GM10266 (cell line): ENCODE results near the gene CFAP77.

Source experiments
- DNase-seq: peaks from one replicate; pipeline ENCODE4 v3.0.0; 2012; ENCODE audit errors: extremely low spot score
- TF ChIP-seq, protein P1 (sequence below): IDR thresholded peaks from 2 replicates; pipeline ENCODE4 v1.5.1; 2012; ENCODE audit warnings: mild to moderate bottlenecking, low read depth; ENCODE audit not compliant: control insufficient read depth, insufficient read depth; ENCODE audit errors: missing control alignments

The CFAP77 gene

DNA sequence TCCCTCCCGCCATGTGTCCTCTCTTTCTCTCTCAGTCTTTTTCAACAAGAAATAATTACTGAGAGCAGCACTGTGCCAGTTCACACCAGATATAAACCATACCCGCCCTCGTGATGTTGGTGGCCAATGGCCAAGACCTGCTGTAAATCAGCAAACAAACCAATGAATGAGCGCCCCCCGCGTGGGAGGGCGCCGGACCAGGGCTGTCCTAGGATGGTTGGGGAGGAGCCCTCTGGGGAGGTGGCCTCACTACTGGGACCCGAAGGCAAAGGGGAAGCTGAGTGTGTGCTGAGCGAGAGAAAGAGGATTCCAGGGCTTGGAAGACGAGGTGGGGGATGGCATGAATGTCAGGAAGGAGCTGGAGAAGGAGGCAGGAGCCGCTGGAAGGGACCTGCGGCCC is 121.2 kb downstream of the CFAP77 start:
- no peak for DNase-seq
- TF ChIP-seq, protein P1, sequence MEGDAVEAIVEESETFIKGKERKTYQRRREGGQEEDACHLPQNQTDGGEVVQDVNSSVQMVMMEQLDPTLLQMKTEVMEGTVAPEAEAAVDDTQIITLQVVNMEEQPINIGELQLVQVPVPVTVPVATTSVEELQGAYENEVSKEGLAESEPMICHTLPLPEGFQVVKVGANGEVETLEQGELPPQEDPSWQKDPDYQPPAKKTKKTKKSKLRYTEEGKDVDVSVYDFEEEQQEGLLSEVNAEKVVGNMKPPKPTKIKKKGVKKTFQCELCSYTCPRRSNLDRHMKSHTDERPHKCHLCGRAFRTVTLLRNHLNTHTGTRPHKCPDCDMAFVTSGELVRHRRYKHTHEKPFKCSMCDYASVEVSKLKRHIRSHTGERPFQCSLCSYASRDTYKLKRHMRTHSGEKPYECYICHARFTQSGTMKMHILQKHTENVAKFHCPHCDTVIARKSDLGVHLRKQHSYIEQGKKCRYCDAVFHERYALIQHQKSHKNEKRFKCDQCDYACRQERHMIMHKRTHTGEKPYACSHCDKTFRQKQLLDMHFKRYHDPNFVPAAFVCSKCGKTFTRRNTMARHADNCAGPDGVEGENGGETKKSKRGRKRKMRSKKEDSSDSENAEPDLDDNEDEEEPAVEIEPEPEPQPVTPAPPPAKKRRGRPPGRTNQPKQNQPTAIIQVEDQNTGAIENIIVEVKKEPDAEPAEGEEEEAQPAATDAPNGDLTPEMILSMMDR: no peak

DNA sequence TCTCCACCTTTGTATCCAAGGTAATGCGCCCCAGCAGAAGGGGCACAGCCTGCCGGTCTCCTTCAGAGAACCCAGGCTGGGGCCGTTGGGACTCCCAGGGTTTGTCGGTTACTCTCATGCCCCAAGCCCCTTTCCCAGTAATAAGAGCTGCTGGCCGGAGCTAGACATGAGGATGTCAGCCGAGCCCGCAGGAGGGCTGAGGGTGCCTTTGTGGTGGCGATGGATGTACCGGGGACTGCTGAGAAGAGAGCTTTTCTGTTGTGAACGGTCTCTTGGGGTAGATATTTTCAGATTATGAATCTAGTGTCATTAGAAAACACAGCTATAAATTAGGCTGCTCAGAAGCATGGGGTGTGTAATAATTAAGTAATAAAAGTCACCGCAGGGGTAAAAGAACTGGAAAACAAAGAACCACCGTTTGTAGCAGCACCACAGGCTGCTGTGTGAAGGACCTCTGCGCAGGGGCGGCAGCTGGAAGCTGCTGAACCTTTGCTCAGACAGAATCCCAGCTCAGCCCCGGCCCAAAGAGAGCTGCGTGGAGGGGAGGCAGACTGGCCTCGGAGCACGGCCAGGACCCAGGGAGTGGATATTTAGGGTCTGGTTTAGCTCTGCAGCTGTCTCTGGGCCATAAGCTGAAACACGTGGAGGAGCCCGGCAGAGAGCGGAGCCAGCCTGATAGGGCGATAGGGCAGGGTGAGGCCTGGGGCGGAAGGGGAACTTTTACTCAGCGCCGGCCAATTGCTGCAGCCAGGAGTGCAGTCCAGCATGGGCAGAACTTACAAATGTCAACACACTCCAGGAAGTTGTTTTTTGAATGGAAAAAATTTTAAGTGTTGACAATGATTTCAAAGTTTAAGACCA is 121.9 kb downstream of the CFAP77 start:
- TF ChIP-seq, protein P1: no peak

DNA sequence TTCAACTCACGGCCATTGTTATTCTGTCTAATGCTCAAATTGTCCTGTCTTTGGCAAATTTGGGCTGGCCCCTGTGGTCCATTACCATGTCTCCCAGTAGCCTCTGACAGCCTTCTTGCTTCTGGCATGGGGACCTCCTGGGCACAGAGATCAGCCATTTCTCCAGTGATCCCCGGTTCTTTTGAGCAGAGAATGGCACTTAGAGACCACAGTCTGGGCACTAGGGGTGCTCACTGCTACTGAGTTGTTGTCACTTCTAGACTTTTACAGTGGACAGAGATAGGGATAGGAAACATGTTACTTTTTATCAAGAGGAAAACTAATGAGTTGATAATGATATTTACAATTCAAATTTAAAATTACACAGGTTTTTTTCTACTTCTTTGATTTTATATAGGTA is 124.8 kb downstream of the CFAP77 start:
- DNase-seq: no peak

More for the DNA sequence above, 121.9 kb downstream of the CFAP77 start:
- DNase-seq: no peak

DNA sequence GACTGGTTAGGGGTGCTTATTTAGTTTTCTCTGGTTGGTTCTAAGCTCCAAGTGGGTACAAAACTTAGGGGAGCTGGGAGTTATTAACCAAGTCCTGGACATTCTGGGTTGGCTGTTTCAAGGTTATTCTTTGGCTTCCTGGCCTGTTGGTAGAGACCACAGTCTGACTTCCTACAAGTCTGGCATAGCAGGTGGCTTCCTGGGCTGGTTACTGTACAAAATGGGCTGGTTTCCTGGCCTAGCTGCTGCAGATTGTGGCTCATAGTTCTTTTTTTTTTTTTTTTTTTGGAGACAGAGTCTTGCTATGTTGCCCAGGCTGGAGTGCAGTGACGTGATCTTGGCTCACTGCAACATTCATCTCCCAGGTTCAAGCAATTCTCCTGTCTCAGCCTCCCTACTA is 126.1 kb downstream of the CFAP77 start:
- DNase-seq: no peak
- TF ChIP-seq, protein P1: no peak

More for the DNA sequence above, 124.8 kb downstream of the CFAP77 start:
- TF ChIP-seq, protein P1: no peak

DNA sequence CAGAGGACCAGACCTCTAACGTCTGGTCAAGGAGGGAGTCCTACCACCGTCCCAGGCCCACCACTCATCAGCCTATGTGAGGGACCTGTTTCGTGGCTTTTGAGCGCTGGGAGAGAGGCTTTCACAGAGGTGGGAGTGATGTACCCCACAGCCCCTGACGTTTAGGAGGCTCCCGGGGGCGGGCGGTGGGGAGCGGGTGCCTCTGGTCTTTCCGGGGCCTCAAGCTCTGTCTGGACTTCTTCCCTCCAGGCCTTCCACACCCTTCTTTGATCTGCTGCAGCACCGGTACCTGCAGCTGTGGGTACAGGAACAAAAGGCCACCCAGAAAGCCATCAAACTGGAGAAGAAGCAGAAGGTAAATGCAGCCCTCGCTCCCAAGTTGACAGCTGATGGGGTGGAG is 127.3 kb downstream of the CFAP77 start:
- no peak for DNase-seq
- TF ChIP-seq, protein P1: no peak

DNA sequence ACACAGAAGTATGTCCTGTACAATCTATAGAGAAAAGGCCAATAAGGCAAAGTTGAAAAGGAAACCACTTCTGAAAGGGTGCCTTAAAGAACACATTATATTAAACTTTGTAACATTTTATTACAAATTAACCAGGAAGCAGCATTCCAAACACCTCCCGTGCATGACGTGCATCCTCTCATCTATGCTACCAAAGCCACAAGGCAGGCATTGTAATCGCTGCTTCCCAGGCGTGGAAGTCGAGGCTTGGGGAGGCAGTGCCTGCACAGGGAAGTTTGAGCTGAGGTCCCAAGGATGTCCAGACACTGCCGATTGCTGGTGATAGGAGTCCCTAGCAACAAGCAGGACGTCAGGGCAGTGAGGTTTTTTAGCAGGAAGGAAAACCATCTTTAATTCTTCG is 128.1 kb downstream of the CFAP77 start:
- TF ChIP-seq, protein P1: no peak
- DNase-seq: no peak

DNA sequence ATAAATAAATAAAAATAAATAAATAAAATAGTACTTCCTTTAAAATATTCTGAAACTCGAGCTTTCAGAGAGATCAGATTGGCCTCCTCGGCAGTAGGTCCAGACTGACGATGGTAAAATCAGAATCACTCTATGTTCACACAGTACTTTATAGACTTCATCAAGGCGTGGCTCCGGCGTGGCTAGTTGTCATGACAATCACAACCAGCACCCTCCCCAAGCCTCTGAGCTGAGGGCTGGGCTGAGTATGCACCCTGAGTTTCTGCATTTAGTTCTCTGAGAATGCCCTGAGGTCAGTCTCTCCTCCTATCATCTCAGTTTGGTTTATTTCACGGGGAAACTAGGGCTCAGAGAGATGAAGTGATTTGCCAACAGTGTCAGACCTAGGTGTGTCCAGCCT is 129.1 kb downstream of the CFAP77 start:
- DNase-seq: no peak
- TF ChIP-seq, protein P1: no peak
